NCI-H446 treated with DMSO at 0.1 percent for 48 hours (cell line): Measurements from ENCODE around the gene FBXL2.
"Not testable (repeated sequence)": the region's sequence is repeated elsewhere in the genome, so short reads cannot be mapped to it uniquely, and the experiment has no call there.

ENCODE experiments used
- DNase-seq: peaks from one replicate; lab custom pipeline; 2025; lab: John Stamatoyannopoulos, UW

FBXL2 gene

DNA sequence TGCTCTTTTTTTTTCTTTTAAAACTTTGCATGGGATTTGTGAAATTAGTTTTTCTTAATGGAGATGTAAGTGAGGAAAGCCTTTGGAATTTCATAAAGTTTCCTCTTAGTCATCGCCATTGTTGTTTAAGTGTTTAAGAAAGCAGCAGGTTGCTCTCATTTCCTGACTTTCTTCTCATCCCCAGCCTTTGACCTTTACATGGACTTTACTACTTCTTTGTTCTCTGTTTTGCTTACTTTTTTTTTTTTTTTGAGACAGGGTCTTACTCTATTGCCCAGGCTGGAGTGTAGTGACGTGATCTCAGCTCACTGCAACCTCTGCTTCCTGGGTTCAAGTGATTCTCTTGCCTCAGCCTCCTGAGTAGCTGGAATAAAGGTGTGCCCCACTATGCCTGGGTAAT lies 38.6 kb downstream of the FBXL2 start:
- no peak for DNase-seq

DNA sequence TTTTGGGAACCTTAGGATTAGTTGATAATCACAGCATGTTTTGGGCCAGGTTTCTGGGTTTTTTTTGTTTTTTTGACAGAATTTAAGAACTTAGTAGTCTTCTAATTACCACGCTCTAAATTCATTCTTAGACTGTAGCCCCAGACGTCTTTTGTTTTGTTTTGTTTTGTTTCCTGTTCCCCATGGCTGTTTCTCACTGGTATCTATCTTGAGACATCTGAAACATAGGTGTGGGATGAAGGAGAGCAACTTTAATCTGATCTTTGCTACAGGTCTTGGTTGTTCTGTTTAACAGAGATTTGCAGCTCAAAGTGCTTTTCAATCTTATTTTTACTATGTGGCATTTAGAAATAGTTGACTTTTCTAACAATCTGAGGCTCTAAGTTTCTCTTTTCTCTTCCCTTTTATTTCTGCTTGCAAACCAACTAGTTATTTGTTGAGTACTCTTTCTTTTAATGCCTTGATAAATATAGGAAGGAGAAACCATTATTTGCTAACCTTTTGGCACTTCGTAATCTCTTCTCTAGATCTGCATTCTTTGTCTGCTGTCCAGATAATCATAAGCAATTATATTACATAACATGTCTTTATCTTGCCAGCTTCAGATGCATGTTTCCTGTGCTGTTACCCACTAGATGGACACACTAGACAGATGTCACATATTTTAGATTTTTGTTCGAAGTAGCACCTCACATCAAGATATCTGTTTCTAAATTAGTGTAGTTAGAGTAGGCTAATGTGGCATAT lies 40.9 kb downstream of the FBXL2 start:
- no peak for DNase-seq

DNA sequence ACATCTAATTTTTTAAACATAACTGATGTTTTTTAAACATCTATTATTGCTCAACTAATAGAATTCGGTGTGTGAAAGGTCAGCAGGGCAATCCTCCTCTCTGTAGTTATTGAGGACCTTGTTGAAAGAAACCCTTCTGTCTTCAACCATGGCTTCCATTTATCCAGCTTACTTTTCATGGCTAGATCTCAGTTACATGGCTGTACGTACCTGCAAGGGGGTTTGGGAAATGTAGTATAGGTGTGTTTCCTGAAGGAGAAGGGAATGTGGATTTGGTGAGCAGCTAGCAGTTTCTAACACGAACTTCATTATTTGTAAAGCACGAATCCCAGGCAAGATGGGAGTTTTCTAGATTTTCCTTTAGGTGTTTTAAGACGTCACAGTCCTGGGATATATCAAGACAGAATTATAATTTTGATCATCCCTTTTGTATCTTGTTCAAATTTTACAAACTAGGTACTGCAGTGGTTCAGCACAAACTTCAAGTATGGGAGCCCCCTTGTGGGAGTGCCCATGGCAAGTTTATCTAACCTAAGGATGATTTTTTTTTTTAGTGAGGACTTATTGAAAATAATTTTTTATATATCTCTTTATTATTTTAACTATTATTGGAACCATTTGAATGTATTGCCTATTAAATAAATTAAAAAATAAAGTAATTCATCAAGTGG lies 41.6 kb downstream of the FBXL2 start:
- no peak for DNase-seq

GRCh38 chr3:33322412-33322811 lies 45.2 kb downstream of the FBXL2 start:
- DNase-seq, result no peak

- no peak for DNase-seq
Measured at GRCh38 chr3:33331414-33331813, 54.2 kb downstream of the FBXL2 start.

DNA sequence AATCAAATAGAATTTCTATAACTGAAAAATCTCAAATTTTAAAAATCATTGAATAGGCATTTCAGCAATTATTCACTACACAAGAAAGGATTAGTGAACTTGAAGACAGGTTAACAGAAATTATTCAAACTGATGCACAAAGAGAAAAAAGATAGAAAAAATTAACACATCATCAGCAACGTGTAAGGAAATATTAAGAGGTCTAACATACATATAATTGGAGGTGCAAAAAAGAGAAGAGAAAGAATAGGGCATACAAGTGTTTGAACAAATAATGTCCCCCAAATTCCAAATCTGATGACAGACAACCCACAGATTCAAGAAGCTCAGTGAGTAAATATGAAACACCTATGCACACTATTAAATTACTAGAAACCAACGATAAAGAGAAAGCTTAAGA lies 57.1 kb downstream of the FBXL2 start:
- DNase-seq, result no peak

DNA sequence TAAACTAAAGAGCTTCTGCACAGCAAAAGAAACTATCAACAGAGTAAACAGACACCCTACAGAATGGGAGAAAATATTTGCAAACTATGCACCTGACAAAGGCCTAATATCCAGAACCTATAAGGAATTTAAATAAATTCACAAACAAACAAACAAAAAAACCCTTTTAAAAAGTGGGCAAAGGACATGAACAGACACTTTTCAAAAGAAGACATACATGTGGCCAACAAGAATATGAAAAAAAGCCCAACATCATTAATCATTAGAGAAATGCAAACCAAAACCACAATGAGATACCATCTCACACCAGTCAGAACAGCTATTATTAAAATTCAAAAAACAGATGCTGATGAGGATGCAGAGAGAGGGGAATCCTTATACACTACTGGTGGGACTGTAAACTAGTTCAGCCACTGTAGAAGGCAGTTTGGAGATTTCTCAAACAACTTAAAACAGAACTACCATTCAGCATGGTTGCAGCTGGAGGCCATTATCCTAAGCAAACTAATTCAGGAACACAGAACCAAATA lies 61.8 kb downstream of the FBXL2 start:
- DNase-seq, result not testable (repeated sequence)

DNA sequence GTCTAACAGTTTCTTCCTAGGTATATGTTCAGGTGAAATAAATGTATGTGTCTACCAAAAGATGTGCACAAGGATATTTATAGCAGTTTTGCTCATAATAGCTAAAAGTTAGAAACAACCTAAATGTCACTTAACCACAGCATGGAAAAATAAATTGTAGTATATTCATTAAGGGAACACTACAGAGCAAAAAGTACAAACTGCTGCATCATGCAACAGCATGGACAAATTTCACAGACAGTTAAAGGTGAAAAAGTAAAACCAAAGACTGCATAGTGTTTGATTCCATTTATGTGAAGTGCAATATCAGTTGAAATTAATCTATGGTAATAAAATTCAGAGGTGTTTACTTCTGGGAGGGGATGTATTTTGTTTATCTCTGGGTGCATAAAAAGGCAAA lies 62.5 kb downstream of the FBXL2 start:
- no peak for DNase-seq

DNA sequence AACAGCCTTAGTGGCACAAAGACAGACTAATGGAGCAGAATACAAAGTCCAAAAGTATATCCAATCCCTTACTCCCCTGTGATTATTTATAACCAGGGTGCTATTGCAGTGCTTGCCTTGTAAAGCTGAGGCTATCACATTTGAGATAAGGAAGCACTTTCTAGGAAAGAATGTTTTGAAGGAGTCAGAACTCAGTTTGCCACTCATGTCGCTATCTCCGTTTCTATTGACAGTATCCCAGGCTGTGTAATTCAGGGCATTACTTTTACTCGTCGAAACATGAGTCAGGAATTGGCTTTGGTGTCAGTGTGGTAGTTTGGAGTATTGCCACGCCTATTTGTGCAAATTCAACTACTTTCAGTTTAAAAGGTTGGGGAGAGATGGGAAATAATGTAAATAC lies 78.4 kb downstream of the FBXL2 start:
- no peak for DNase-seq

DNA sequence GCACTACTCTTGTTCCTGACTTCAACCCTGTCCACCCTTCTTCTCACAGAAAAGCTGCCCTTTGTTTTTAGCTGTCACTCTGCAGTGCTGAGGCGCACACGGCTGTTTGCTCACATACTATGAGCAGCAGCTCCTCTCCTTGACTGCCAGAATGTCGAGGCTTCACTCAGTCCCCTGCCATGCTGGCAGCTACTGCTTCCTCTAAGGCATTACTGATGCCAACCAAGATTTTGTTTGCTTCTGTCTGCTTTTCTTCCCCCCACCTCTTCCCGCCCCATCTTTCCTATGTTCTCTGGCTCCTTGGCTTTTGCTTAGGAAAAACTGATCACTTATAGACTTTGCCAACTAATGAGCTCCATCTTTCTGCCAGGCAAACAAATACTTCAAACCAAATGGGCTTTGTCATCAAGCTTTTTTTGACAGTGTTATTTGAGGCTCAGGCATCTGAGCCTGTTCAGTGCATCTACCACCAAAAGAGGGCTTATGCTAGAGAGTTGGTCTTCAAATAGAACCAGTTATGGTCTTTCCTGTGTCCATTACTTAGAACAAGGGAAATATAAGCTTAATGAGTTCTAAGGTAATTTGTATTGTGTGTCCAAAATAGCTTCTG lies 81.0 kb downstream of the FBXL2 start:
- no peak for DNase-seq

- DNase-seq, result no peak
Measured at GRCh38 chr3:33360136-33360825, 83.0 kb downstream of the FBXL2 start.

GRCh38 chr3:33363113-33363800 lies 86.0 kb downstream of the FBXL2 start:
- no peak for DNase-seq

DNA sequence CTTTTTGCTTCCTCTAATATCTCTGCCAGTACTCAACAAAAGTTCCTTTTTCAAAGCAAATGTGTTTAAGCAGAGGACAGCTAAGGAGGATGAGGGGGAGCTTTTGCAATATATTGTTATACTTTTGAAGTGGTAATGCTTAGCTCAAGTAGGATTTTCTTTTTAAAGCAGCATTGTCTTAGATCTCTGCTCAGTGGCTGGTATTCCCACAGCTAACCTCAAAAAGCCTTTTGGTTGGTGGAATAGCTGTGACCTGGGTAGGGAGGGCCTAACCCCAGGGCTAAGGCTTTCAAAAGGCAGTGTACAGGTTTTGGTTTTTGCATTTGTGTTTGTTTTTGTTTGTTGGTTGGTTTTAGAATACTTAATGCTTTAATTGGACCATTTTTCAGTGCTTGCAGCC lies 86.8 kb downstream of the FBXL2 start:
- no peak for DNase-seq

GRCh38 chr3:33364531-33365128 lies 87.4 kb downstream of the FBXL2 start:
- no peak for DNase-seq

- no peak for DNase-seq
Measured at GRCh38 chr3:33372218-33373081, 95.2 kb downstream of the FBXL2 start.

DNA sequence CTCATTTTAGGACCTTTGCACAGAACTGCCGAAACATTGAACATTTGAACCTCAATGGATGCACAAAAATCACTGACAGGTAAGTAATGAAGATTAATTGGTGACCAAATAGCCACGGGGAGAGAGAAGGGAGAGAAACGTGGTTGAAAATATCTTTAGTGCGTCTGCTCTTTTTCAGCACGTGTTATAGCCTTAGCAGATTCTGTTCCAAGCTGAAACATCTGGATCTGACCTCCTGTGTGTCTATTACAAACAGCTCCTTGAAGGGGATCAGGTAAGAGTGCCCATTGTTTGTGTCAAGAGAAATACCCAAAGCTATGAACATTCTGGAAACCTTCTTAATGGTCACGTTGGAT lies 95.8 kb downstream of the FBXL2 start:
- DNase-seq, result no peak

- DNase-seq, result no peak
Measured at GRCh38 chr3:33377489-33377888, 100.2 kb downstream of the FBXL2 start.

DNA sequence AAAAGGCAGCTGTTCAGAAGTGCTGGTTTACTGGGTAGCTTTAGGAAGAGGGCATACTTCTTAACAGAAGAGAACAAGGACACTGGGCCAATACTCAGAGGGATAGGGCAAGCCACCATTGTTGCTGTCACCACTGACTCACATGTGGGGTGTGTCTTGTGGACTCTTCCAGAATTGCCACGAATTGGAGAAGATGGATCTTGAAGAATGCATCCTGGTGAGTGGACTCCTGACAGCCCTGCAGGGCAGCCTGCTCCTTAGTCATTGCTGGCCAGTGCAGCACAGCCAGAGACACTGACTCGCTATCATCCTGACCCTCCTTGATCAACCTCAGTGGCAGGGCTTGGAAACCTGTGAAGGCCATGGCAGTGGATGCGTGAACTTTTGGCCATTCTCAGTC lies 100.7 kb downstream of the FBXL2 start:
- no peak for DNase-seq

DNA sequence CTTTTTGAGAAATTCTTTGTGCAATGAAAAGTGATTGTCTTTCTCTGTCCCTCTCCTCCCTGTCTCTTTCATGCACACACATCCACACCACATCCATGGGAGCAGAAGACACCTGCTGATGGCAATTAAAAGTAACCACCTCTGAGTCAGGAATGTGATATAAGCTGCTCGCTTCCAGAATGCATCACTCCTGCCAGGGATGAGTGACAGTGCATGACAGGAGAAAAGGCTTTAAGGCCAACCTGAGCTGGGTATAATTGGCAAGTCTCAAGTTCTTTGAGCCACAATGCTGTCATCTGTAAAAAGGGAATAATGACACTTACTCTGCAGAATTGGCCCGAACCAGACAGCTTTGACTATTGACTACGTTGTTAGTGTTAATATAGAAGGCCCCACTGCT lies 103.4 kb downstream of the FBXL2 start:
- no peak for DNase-seq

DNA sequence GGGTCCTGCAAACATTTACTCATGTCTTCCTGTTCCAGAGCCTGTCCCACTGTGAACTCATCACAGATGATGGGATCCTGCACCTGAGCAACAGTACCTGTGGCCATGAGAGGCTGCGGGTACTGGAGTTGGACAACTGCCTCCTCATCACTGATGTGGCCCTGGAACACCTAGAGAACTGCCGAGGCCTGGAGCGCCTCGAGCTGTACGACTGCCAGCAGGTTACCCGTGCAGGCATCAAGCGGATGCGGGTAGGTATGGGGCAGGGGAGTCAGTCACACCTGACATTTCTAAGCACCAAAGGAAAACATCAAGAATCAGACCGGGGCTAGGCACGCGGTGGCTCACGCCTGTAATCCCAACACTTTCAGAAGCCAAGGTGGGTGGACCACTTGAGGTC lies 106.7 kb downstream of the FBXL2 start:
- no peak for DNase-seq

DNA sequence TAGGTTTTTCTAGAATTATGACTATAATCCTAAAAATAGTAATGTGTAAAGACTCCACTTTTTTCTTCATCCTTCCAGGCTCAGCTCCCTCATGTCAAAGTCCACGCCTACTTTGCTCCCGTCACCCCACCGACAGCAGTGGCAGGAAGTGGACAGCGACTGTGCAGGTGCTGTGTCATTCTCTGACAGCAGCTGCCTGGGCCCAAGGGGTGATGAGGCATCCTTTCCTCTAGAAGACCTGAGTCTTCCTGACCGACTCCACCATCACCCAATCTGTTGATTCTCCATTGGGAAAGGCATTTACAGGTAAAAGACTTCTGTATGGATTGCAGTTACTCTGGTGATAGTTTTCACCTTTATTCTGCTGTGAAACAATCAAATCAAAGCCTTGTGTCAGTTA lies 108.2 kb downstream of the FBXL2 start:
- no peak for DNase-seq
